Dedifferentiated amniotic fluid mesenchymal stem cell (primary cell): ENCODE measurements around the gene GRIK2.

ENCODE experiments used
- DNase-seq: peaks from one replicate; pipeline ENCODE4 v3.0.0-alpha.2; 2016; ENCODE audit errors: extremely low spot score

The GRIK2 gene

DNA sequence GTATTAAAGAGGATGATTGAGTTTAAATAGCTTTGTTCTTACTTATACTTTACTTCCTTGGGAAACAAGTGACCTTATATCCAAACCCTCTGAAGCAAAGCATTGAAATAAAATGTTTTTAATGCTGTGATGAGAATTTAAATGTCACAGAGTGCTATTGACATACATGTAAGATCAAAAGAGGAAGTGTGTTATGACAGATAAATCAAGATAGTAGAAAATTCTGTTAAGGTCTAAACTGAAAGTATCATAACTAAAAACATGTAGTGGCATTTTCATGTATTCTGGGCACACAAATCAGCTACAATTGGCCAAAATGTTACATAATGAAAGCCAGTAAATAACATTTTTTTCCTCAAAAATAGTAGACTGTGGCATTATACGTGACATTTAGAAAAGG is 318.0 kb downstream of the GRIK2 start:
- DNase-seq = no peak

DNA sequence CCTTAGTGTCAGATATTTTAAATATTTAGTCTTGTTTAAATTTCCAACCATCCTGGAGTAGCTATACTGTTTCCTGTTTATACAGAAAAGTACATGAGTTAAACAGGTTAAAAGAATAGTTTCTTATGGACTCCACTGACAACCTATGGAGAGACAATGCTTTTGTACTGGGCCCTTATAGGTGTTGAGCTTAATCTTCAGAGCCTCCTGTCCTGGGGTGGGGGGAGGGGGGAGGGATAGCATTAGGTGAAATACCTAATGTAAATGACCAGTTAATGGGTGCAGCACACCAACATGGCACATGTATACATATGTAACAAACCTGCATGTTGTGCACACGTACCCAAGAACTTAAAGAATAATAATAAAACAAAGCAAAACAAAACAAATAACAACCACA is 322.9 kb downstream of the GRIK2 start:
- no peak for DNase-seq

DNA sequence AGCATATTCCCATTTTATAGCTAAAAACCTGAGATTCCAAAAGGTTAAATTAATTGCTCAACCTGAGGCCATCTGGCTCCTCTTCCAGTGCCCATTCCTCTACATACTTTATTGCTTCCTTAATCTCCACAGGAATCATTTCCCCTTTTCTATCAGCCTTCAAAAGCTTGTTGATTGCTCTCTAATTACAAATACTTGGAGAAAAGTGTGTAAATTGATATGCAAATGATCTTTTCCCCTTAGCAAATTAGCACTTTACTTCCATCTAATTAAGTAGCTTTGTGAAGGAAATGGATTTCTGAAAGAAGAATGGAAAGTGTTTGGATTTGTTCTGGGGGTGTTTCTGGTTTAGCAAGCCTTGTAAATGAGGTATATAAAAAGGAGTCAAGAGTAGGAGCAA is 323.3 kb downstream of the GRIK2 start:
- no peak for DNase-seq

DNA sequence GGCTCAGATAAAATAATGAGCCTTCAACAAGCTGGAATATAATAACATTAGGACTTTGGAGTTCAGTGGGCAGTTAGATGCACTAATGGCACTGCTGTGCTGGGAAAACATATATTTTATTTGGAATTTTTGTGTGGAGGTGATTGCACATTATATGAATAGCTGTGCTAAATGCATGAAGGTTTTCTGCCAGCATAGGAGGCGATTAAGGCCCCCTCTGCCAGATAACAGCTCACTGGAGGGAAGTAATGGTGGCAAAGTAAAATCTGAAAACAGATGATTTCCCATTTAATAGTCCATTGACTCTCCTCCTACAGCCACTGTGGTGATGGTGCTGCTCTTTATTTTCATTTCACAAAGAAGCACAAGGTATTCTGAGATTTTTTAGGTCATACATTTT is 326.0 kb downstream of the GRIK2 start:
- no peak for DNase-seq

DNA sequence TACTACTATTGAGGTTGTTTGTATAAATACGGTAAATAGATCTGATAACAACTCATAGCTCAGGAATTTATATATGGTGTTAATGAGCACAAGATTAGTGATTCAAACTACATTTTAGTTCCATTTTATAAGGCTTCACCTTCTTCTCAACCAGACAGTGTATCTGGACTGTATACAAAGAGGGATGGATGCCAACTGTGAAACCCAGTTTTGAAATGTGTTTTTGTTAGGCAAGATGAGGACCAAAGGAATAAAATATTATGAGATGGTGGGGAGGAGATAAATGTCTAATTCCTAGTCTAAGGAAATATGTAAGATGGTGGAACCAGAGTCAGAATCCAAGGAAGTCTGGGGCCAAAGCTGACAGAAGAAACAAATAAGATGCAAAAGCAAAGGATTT is 329.0 kb downstream of the GRIK2 start:
- no peak for DNase-seq

DNA sequence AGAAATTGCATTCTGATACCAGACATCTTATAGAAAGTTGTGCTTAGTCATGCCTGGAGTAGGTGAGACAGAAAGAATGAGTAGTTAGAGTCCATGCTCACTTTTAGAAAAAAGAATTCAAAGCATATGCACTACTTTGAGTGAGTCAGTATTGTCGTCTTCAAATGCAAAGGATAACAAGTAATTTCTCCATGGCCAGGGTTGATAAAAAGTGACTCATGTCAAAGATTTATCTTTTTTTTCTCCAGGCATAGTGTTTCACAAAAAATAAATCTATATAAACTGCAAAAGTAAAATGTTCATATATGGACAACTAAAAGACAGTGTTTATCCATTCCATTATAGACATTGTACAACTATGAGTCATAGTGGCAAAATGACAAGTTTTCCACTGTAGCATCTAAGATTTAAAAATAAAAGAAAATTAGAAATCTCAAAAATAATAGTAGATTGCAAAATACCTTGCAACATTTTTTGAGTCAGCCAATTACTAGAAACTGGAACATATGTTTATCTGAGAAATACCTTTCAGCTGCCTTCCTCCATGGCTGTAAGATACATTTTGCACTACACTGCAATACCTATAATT is 329.6 kb downstream of the GRIK2 start:
- DNase-seq = peak; percentile 90

DNA sequence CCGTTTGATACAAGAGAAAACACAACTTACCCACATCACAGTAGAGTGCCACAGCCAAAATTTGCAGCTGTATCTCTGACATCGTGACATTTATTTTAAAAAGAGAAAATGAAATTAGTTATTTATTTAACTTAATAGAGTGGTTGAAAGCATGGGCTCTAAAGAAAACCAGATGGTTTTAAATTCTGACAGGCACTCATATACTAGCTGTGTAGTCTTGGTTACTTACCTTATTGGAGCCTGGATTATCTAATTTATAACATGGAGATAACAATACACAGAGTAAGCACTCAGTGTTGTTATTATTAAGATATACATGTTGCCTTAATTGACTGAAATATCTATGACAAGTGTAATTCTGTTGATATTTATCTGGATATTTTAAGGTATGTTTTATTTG is 334.9 kb downstream of the GRIK2 start:
- DNase-seq = no peak

DNA sequence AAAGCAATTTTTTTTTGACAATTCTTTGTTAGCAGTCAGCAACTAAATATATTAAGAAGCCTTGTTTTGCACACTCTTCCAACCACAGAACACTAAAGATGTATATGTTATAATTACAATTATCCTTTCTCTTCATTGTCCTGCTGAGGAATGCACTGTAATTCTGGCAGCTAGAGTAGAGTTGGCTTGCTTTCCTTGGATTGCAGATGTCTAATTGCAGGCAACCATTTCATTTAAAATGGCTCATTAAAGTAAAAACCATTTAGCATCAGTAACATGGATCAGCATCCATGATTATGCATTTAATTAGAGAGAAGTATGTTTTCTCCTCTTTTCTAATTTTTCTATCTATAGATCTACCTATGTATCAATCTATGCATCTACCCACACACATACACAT is 335.4 kb downstream of the GRIK2 start:
- no peak for DNase-seq

DNA sequence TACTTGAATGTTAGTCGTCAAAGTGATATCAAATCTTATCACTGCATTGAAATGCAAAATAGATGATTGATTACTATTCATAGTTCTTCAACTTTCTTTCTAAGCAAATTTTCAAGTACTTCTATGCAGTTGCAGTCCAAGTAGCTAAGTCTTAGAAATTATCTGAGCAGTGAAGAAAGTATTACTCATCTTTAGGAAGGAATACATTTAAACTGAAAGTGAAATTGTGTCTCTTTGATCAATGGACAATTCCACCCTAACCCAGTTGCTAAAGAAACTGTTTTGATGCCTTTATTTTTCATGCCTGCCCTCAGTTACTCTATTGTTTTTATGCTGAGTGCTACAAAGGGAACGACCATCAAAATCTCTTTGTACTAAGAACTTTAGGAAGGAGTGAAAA is 337.4 kb downstream of the GRIK2 start:
- peak; percentile 16 for DNase-seq

DNA sequence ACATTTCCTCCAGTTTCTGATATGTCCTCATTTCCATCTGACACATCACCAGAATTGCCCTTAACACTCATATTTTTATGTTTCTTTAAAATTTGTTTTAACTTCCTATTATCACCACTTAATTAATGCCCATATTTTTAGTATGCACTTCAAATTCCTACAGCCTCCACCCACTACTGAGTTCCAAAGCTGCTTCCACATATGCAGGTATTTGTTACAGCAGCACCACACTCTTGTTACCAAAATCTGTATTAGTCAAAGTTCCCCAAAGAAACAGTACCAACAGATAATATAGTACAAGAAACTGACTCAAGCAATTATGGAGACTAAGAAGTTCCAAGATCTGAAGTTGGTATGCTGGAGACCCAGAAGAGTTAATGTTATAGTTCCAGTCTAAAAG is 340.4 kb downstream of the GRIK2 start:
- DNase-seq = no peak

DNA sequence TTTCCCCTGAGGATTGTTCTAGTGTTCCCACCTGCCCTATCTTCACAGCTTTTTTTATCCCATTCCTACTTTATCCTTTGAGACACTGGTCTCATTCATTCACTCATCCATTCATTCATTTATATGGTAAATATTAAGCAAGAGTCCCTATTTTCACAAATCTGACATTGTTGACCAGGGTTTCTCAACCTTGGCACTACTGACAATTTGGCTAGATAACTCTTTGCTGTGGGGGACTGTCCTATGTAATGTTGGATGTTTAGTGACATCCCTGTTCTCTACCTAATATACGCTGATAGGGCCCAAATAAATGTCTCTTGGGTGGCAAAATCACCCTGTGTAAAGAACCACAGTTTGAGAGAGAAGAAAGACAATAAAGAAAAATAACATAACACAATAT is 345.0 kb downstream of the GRIK2 start:
- DNase-seq = no peak

DNA sequence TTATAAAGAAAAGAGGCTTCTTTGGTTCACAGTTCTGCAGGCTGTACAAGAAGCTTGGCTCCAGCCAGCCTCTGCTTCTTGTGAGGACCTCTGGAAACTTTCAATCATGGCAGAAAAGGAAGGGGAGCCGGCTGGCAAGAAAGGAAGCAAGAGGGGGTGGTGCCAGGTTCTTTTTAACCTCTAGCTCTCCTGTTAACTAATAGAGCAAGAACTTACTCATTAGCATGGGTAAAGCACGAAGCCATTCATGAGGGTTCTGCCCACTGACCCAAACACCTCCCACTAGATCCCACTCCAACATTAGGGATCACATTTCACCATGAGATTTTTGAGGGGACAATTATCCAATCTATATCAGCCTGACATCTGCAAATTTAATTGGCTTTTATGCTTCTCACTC is 347.1 kb downstream of the GRIK2 start:
- no peak for DNase-seq

DNA sequence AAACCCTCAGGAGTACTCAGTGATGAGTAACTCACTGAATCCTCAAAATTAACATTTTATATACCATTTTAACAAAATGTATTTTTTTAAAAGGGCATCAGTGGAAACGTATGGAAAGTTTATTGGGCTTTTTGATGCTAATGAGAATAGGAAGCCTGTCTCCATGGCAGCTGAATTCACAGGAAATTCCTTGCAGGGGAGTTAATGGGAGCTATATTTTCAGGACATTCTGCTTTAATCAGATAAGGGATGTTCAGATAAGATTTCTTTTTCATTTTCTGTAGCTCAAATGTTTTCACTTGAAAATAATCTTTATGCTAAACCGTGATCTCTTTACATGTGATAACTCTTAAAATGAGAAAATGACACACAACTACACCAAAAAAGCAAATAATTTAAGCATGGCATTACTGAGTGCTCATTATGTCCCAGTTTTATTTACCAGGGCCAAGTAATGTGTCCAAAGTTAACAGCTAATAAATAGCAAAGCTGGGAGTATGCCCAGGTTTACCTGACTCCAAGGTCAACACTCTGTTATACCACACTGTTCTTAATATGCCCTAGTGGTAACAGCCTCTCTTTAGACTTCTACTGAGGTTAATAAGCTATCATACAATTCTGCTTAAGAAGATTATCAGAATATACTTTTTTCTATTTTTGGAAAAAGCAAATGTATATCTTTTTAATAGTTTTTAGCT is 348.1 kb downstream of the GRIK2 start:
- no peak for DNase-seq

DNA sequence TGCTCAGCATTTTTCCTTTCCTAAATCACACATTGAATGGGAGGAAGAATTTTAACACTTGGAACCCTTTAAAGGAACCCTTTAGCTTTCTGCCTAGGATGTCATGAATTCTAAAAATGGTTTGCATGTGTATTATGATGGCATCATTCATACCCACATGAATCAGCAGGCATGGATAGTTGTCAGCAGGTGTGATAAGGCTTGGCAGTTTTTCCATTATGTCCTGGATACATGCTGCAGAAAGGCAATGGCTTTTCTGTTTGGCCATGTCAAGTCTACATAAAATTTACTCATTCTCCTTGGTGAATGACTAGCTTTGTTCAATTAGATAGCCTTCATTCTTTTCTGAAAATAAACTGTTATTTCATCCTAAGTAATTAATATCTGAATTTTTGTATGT is 353.7 kb downstream of the GRIK2 start:
- DNase-seq = no peak

DNA sequence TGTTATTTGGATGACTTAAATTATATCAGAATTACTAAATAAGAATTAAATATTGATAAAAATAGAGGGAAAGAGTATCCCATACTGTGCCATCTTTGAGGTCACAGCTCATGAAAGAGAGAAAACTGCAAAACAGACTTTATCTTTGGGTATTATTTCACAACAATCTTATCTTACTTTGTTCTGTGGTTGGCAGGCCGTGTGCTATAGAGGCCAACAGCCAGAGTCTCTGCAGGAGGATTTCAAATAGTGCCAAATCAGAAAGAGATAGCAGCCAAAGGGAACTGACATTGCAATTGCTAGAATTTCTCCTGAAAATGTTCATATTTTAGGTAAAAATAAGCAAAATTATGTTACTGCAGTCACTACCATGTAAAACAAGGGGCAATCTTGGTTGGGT is 354.2 kb downstream of the GRIK2 start:
- DNase-seq = no peak

DNA sequence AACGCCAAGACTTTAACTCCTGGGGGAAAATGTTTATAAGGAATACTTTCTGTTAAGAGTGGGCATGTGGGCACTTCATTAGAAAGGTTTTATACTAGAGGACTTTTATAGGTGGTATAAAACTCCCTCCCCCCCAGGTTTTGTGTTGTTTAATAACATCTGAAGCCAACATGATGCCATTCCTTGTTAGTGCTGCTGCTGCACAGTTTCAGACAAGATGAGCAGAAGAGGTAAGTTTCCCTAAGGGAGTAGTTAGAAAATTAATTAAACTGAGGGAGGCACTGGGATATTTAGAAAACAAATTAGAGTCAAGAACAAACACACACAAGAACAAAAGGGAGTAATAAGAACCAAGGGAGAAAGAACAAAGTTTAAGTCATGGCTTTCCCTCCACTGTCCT is 362.4 kb downstream of the GRIK2 start:
- DNase-seq = no peak

DNA sequence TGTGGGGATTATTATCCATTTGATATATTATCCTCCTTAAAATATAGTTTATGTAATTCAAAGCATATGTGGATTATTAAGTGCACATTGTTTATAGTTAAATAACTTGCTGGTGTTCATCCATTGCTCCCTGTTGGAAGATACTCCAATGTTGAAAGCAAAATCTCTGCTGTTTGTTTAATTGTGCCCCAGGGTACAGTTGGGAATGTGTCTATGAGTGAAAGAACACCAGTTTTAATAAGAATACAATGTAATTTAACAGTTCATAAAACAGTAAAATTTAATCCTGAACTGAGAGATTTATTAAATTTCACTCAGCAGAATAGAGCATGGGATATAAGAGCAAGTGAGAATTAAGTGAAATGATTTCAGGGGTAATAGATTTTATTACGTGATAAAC is 364.9 kb downstream of the GRIK2 start:
- no peak for DNase-seq

DNA sequence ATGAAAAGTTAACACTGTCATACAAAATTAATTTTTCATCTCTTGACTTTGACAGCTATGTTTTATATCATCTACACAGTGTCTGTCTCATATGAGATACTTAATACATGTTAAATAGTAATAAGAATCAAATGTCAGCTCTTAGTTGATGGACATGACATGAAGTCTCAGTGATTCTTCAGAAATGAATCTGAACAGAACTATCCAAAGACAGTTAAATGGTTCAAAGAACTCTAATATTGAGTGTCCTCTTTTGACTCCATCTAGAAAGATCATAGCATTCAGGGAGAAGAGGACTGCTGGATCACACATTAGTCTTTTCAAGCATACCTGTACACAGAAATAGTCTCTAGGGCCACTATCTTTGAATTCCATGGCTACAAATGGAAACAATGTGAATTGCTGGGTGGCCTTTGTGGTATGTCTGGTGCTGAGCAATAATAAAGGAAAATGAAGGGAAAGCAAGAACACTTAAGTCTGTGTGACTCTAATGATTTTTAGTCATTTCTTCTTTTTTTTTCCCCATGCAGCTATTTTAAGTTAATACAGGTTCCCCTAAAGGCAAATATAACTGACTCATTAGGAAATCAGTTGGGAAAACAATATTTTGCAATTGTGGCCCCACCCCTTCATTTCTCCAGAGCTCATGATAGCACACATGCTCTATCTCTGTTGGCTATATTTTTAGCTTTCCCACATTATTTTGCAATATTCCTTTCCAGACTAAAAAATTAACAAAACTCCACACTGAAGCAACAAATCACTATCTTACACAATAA is 367.5 kb downstream of the GRIK2 start:
- peak; percentile 75 for DNase-seq

DNA sequence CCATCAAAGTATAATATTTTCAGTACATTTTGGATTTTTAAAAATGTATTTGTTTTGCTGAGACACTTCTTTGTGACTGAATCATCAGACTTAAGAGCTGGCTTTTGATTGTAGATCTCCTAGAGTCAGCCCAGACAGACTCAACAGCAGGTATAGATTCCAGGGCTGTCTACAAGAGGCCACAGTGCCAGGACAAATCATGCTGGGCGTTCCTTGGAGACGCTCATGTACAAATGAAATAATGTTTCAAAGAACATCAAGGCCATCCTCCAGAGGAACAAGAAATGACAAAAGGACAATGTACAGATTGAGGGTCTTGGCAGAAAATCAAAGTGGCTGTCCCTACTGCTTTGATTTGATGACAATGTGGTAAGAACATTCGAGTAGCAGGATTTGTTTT is 369.3 kb downstream of the GRIK2 start:
- DNase-seq = no peak

DNA sequence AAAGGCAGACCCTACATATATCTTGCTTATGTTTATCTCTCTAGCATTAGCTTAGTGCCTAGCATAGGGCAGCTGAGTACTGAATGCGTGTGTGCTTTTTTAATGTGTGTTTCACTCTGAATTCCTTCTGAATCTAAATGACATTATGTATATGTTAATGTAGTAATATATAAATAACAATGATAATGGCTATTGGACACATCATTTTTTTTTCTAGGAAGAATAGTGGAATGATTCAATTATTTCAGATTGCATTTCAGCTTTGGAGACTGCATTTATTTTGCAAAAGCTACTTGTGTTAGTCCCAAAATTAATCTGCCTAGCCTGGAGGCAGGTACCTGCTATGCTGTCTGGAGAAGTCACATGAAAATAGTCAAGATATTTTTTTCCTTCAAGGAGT is 371.8 kb downstream of the GRIK2 start:
- DNase-seq = no peak

DNA sequence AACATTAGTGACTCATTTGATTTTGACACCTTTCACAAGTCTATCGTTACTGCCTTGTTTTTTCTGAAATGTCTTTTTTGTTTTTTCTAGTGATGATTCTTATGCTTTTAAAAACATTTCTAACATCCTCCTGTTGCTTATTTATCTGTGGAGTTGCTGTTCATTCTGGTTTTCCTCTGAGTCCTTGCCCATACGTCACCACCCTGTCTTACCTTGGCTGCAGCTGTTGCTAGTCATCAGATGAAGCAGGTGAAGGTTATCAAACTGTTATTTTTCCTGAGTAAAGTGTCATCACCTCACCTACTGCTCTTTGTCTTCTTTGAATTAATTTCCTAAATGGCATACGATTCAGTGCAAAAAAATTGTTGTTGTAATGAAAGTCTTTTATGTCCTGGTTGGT is 376.6 kb downstream of the GRIK2 start:
- no peak for DNase-seq

DNA sequence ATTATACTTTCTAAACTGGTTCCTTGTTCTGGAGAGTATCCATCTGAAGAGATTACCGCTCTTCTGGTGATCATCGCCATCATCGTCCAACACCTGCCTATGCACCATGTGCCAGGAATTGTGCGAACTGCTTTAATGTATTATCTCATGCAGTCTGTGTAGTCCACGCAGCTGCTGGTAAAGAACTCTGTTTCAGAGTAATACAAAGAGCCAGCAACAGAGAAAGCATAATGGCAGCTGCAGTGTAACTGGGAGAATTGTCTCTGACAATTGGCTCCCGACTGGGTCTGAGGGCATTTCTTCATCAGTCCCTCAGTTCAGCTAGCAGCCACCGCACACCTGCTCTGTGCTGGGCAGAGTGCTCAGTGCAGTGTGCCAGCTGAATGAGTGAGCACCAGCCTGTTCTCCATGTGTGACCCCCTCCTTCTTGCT is 383.4 kb downstream of the GRIK2 start:
- DNase-seq = no peak

DNA sequence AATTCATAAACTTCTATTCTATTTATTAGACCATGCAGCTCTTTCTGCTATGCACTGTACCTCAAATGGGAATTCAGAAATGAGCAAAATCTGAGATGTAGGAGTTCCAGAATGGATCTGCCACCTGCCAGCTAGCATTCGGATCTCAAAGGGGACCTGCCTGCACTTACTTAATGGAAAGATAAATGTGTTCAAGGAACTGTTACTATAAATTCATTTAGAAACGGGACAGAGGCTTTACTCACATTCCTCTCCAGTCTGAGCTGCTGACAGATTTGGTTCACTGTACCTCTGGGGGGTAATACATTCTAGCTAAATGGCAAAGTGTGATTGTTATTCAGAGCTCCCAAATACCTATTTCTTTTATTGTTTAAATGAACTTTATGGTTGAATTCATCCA is 384.1 kb downstream of the GRIK2 start:
- DNase-seq = no peak
